Ishikawa (cell line): ENCODE measurements around the gene CFTR.

Source experiments
- CEBPB ChIP-seq: IDR thresholded peaks from 2 replicates; pipeline ENCODE4 v1.6.1; 2012
- CREB1 ChIP-seq: IDR thresholded peaks from 2 replicates; pipeline ENCODE4 v1.6.1; 2012; ENCODE audit warnings: low read depth
- EGR1 ChIP-seq: IDR thresholded peaks from 2 replicates; pipeline ENCODE4 v1.6.1; 2012
- EP300 ChIP-seq: IDR thresholded peaks from 2 replicates; pipeline ENCODE4 v1.6.1; 2012; ENCODE audit warnings: borderline replicate concordance
- FOXM1 ChIP-seq: IDR thresholded peaks from 2 replicates; pipeline ENCODE4 v1.6.1; 2012; ENCODE audit warnings: low read depth, borderline replicate concordance
- NFIC ChIP-seq: IDR thresholded peaks from 2 replicates; pipeline ENCODE4 v1.6.1; 2012
- RAD21 ChIP-seq: IDR thresholded peaks from 2 replicates; pipeline ENCODE4 v1.6.1; 2012; ENCODE audit warnings: low read depth
- TAF1 ChIP-seq: IDR thresholded peaks from 2 replicates; pipeline ENCODE4 v1.6.1; 2012; ENCODE audit warnings: low read depth, mild to moderate bottlenecking
- TCF12 ChIP-seq: IDR thresholded peaks from 2 replicates; pipeline ENCODE4 v1.6.1; 2012; ENCODE audit warnings: low read depth
- TEAD4 ChIP-seq: IDR thresholded peaks from 2 replicates; pipeline ENCODE4 v1.6.1; 2012
- YY1 ChIP-seq: IDR thresholded peaks from 2 replicates; pipeline ENCODE4 v1.6.1; 2012; ENCODE audit warnings: low read depth
- ZBTB7A ChIP-seq: IDR thresholded peaks from 2 replicates; pipeline ENCODE4 v1.6.1; 2012; ENCODE audit warnings: low read depth
- TF ChIP-seq, protein P1 (sequence below): IDR thresholded peaks from 2 replicates; pipeline ENCODE4 v1.6.1; 2012
- TF ChIP-seq, protein P2 (sequence below): IDR thresholded peaks from 2 replicates; pipeline ENCODE4 v1.6.1; 2012; ENCODE audit warnings: low read depth, mild to moderate bottlenecking
- TF ChIP-seq, protein P3 (sequence below): IDR thresholded peaks from 2 replicates; pipeline ENCODE4 v1.6.1; 2012

CFTR gene

DNA sequence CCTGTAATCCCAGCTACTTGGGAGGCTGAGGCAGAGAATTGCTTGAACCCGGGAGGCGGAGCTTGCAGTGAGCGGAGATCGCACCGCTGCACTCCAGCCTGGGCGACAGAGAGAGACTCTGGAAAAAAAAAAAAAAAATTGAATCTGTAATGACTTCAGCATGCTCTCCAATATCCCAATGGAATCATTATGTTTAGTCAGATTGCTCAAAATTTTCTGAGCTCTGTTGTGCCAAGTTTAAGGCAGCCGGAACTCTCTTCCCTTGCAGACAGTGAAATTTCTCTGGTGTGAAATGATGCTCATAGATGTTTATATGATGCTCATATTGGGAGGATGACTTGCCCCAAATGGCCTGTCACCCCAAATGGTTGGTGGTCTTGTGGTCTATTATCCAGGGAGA, 212.5 kb downstream of the CFTR start:
- TF ChIP-seq CREB1 (no peak), CEBPB (no peak), ZBTB7A (no peak), TCF12 (no peak), TEAD4 (no peak), FOXM1 (no peak), EGR1 (no peak), EP300 (no peak), YY1 (no peak), TAF1 (no peak), NFIC (no peak)
- TF ChIP-seq, protein P1, sequence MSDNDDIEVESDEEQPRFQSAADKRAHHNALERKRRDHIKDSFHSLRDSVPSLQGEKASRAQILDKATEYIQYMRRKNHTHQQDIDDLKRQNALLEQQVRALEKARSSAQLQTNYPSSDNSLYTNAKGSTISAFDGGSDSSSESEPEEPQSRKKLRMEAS = no peak
- TF ChIP-seq, protein P2, sequence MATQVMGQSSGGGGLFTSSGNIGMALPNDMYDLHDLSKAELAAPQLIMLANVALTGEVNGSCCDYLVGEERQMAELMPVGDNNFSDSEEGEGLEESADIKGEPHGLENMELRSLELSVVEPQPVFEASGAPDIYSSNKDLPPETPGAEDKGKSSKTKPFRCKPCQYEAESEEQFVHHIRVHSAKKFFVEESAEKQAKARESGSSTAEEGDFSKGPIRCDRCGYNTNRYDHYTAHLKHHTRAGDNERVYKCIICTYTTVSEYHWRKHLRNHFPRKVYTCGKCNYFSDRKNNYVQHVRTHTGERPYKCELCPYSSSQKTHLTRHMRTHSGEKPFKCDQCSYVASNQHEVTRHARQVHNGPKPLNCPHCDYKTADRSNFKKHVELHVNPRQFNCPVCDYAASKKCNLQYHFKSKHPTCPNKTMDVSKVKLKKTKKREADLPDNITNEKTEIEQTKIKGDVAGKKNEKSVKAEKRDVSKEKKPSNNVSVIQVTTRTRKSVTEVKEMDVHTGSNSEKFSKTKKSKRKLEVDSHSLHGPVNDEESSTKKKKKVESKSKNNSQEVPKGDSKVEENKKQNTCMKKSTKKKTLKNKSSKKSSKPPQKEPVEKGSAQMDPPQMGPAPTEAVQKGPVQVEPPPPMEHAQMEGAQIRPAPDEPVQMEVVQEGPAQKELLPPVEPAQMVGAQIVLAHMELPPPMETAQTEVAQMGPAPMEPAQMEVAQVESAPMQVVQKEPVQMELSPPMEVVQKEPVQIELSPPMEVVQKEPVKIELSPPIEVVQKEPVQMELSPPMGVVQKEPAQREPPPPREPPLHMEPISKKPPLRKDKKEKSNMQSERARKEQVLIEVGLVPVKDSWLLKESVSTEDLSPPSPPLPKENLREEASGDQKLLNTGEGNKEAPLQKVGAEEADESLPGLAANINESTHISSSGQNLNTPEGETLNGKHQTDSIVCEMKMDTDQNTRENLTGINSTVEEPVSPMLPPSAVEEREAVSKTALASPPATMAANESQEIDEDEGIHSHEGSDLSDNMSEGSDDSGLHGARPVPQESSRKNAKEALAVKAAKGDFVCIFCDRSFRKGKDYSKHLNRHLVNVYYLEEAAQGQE = no peak
- TF ChIP-seq, protein P3, sequence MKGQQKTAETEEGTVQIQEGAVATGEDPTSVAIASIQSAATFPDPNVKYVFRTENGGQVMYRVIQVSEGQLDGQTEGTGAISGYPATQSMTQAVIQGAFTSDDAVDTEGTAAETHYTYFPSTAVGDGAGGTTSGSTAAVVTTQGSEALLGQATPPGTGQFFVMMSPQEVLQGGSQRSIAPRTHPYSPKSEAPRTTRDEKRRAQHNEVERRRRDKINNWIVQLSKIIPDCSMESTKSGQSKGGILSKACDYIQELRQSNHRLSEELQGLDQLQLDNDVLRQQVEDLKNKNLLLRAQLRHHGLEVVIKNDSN = no peak

DNA sequence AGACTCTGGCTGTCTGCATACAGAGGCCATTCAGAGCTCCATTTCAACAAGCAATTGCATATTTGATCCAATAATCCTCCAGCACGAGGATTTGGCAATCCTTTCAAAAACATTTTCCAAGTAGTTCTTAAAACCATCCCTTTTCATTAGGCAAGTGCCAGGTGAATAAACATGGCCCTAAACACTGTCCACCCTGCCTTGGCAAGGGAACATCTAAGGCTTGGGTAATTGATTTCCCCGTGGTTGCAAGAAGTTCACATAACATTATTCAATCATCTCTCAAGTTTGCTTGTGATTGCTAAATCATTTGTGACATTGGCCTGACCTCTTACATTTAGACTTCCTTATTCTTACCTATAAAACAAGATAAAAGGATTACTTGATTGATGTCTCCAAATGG, 218.2 kb downstream of the CFTR start:
- TF ChIP-seq CREB1 (no peak), CEBPB (no peak)
- TF ChIP-seq, protein P1 = no peak

DNA sequence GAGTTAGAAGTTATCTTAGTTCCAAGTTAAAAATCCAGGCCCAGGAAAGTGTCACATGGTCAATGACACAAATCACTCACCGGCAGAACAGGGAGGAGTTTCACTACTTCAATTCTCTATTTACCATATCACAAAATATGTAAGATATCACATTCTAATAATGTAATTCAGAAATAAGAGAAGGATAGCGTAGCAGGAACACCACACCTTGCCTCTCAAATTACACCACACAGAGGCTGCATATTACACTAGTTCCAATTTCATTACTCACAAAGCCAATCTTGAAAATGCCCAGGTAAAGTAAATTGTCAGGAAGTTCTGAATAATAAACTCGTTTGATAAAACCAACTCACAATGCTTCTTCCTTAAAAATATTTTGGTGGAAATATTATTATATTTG, 224.2 kb downstream of the CFTR start:
- TF ChIP-seq TCF12 (no peak), CEBPB (no peak), NFIC (no peak), EP300 (no peak), FOXM1 (no peak), YY1 (no peak), EGR1 (no peak), TEAD4 (no peak), CREB1 (no peak), TAF1 (no peak), ZBTB7A (no peak), RAD21 (no peak)
- TF ChIP-seq, protein P2 = no peak
- TF ChIP-seq, protein P1 = no peak
- TF ChIP-seq, protein P3 = no peak

DNA sequence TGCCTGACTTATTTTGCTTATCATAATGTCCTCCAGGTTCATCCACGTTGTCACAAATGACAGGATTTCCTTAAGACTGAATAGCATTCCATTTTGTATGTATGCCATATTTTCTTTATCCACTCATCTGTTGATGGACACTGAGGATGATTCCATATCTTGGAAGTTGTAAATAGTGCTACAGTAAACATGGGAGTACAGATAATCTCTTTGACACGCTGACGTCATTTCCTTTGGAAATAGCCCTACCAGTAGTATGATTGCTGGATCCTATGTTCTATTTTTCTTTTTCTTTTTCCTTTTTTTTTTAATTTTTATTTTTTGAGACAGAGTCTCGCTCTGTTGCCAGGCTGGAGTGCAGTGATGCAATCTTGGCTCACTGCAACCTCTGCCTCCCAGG, 225.8 kb downstream of the CFTR start:
- TF ChIP-seq RAD21 (no peak), CEBPB (no peak), CREB1 (no peak), TAF1 (no peak), YY1 (no peak), EGR1 (no peak), EP300 (no peak), FOXM1 (no peak), TCF12 (no peak), ZBTB7A (no peak), TEAD4 (no peak)
- TF ChIP-seq, protein P1 = no peak
- TF ChIP-seq, protein P2 = no peak
- TF ChIP-seq, protein P3 = no peak
